GM23338 (cell line): Measurements from ENCODE around the gene STRN. TPM values are rescaled to one million over a fixed set of nuclear protein-coding genes. Genes with fewer than 3 reads are reported as not detected.
A peak's percentile ranks its signal among the peaks of the same experiment; 100 is the strongest.

Experiments
- ATAC-seq: fragments of 200-7000 bp; cut with Tn5 transposase; 3 replicates; pipeline ENCODE4 v1.9.1; 2020
- DNase-seq: peaks from one replicate; pipeline ENCODE4 v3.0.0-alpha.2; 2015; ENCODE audit warnings: low spot score
- H2AFZ ChIP-seq: fragments of 200-600 bp; sonication (generic); 2 replicates; pipeline ENCODE4 v1.8.0; 2016; ENCODE audit warnings: antibody characterized with exemption, mild to moderate bottlenecking, moderate library complexity
- H3F3A ChIP-seq: fragments of 200-600 bp; sonication (generic); replicated peaks from 2 replicates; pipeline ENCODE4 v1.8.0; 2017; ENCODE audit warnings: antibody characterized with exemption, mixed run types, low read depth
- H3K27ac ChIP-seq: fragments of 200-600 bp; sonication (generic); 2 replicates; pipeline ENCODE4 v1.6.1; 2016; ENCODE audit warnings: low read depth
- H3K27me3 ChIP-seq: fragments of 200-600 bp; sonication (generic); 2 replicates; pipeline ENCODE4 v1.8.0; 2016; ENCODE audit warnings: mild to moderate bottlenecking, mixed run types, moderate library complexity; ENCODE audit not compliant: insufficient read depth
- H3K36me3 ChIP-seq: fragments of 200-600 bp; sonication (generic); 2 replicates; pipeline ENCODE4 v1.8.0; 2016; ENCODE audit warnings: mild to moderate bottlenecking; ENCODE audit not compliant: insufficient read depth
- H3K4me1 ChIP-seq: fragments of 200-600 bp; sonication (generic); 2 replicates; pipeline ENCODE4 v1.8.0; 2016; ENCODE audit warnings: mild to moderate bottlenecking, moderate library complexity; ENCODE audit not compliant: insufficient read depth
- H3K4me2 ChIP-seq: fragments of 200-600 bp; sonication (generic); 2 replicates; pipeline ENCODE4 v1.7.1; 2017; ENCODE audit warnings: mixed run types
- H3K4me3 ChIP-seq: fragments of 200-600 bp; sonication (generic); 2 replicates; pipeline ENCODE4 v1.6.1; 2016; ENCODE audit warnings: mixed run types
- H3K79me2 ChIP-seq: fragments of 200-600 bp; sonication (generic); replicated peaks from 2 replicates; pipeline ENCODE4 v1.8.0; 2017; ENCODE audit warnings: mild to moderate bottlenecking; ENCODE audit not compliant: insufficient read depth
- H3K9me2 ChIP-seq: fragments of 200-600 bp; sonication (generic); 2 replicates; pipeline ENCODE4 v1.8.0; 2017; ENCODE audit not compliant: insufficient read depth
- H4K20me1 ChIP-seq: fragments of 200-600 bp; sonication (generic); replicated peaks from 2 replicates; pipeline ENCODE4 v1.8.0; 2017; ENCODE audit warnings: mild to moderate bottlenecking; ENCODE audit not compliant: insufficient read depth
- H3K27ac Mint-ChIP-seq: 2 replicates; pipeline ENCODE4 v1.8.0; 2020; ENCODE audit warnings: inconsistent platforms, mild to moderate bottlenecking, moderate library complexity, mixed read lengths
- H3K27me3 Mint-ChIP-seq: 3 replicates; pipeline ENCODE4 v1.8.0; 2022; ENCODE audit warnings: low read depth, mild to moderate bottlenecking, moderate library complexity, mixed read lengths, inconsistent platforms; ENCODE audit not compliant: insufficient read depth, poor library complexity
- H3K36me3 Mint-ChIP-seq: 3 replicates; pipeline ENCODE4 v1.8.0; 2021; ENCODE audit warnings: low read depth, mild to moderate bottlenecking, inconsistent platforms, moderate library complexity, mixed read lengths
- H3K4me1 Mint-ChIP-seq: 3 replicates; pipeline ENCODE4 v1.8.0; 2020; ENCODE audit warnings: mild to moderate bottlenecking, inconsistent platforms, mixed read lengths
- H3K4me3 Mint-ChIP-seq: 3 replicates; pipeline ENCODE4 v1.8.0; 2021; ENCODE audit warnings: moderate library complexity, mild to moderate bottlenecking, inconsistent platforms, mixed read lengths
- H3K9me3 Mint-ChIP-seq: 3 replicates; pipeline ENCODE4 v1.8.0; 2020; ENCODE audit warnings: moderate library complexity, mild to moderate bottlenecking, inconsistent platforms, mixed read lengths
- CREB1 ChIP-seq: fragments of 250-450 bp; sonication (Bioruptor Pico); IDR thresholded peaks from 2 replicates; pipeline ENCODE4 v1.5.0; 2020; ENCODE audit warnings: low read depth, mild to moderate bottlenecking, moderate library complexity
- EZH2 ChIP-seq: fragments of 200-600 bp; sonication (generic); IDR thresholded peaks from one replicate; pipeline ENCODE4 v1.8.0; 2017; ENCODE audit warnings: antibody characterized with exemption, mild to moderate bottlenecking, low read depth; ENCODE audit not compliant: unreplicated experiment
- ZNF114 ChIP-seq: fragments of 250-450 bp; sonication (Bioruptor Pico); IDR thresholded peaks from 2 replicates; pipeline ENCODE4 v1.5.0; 2020; ENCODE audit warnings: mild to moderate bottlenecking, moderate library complexity
- polyA plus RNA-seq: library from polyadenylated mRNA; unstranded; fragments of >200 nt; fragmentation: Nextera tagmentation; extraction: Ambion mirVana; gene quantifications from 2 replicates; pipeline ENCODE4 v1.2.1, GENCODE V29; 2016
- small RNA-seq: library from RNA; depleted of rRNA; stranded (forward); fragments of <200 nt; gene quantifications from one replicate; pipeline ENCODE3, GENCODE V24; 2014; ENCODE audit warnings: low replicate concordance
- total RNA-seq: library from RNA; depleted of rRNA; stranded (reverse); fragments of >200 nt; shearing (Covaris generic); gene quantifications from 2 replicates; pipeline ENCODE4 v1.2.3, GENCODE V29; 2014; rRNA removed

Gene STRN
- total and polyA plus RNA-seq, 2 experiments from 2014 or later = 16.1 to 34.5 TPM

DNA sequence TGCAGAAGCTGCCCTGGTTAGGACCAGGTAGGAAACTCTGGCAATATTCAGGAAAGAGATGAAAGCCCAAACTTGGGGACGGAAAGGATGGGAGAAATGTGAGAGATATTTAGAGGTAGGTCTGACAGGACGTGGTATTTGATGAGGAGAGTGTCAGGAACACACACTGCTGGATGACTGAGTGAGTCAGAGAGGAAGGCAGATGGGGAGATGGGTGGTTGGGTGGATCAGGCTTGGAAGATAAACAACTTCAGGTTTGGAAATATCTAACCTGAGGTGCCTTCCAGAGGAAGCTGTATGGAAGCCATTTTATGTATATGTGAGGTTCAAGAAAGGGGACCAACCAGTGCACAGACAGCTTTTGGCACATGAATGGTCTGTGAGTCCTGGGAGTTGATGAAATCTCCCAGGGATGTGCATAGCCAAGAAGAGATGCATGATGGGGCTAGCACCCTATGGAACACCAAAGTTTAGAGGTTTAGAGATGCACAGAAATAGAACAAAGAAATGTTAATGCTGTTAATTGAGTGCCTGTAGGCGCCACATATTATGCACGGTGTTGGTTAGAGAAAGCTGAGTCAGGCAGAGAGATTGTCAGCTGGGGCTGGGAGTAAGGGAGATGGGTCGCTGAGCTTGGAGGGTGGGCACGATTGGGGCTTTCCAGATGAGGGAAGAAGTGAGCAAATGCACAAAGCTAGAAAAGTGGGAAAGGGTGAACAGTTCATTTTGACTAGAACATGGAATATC is 168.8 kb downstream of the STRN start:
- Histone ChIP-seq H3K27ac (no peak overlapping the region), H3K4me1 (peaks cover 11% of the 10 kb centered on the region; the same call in 1 of the 2 replicates), H4K20me1 (no peaks in the 10 kb centered on the region), H3K27me3 (no peaks in the 10 kb centered on the region), H3K9me2 (no peaks in the 10 kb centered on the region), H3K79me2 (no peaks in the 10 kb centered on the region), H3K4me3 (no peak overlapping the region), H3F3A (no peaks in the 10 kb centered on the region), H3K4me2 (no peak overlapping the region), H2AFZ (peak overlapping the region; percentile 70), H3K36me3 (no peaks in the 10 kb centered on the region)
- peaks cover 11% of the 10 kb centered on the region for H3K4me1 Mint-ChIP-seq
- no peaks in the 10 kb centered on the region for H3K9me3 Mint-ChIP-seq
- peaks cover 5% of the 10 kb centered on the region for H3K27me3 Mint-ChIP-seq
- ATAC-seq (no peak; the same call in 2 of the 3 replicates), DNase-seq (no peak)
- TF ChIP-seq EZH2 (no peak), CREB1 (CRISPR knock-in tag) (no peak), ZNF114 (CRISPR knock-in tag) (no peak)
- no peak overlapping the region for H3K4me3 Mint-ChIP-seq
- no peaks in the 10 kb centered on the region for H3K36me3 Mint-ChIP-seq
- H3K27ac Mint-ChIP-seq = no peak overlapping the region

Small RNA genes within 50 kb of the gene (small RNA-seq; reads per million reads assigned to genes)
- not detected for gene RNU6-577P

Other genes starting within 250 kb of the STRN start
- 13.7 and 18.8 TPM in 2 replicates for gene HEATR5B, start 117.8 kb upstream of the STRN start, total RNA-seq
- 2.7 and 4.0 TPM in 2 replicates for gene HEATR5B, start 117.8 kb upstream of the STRN start, polyA plus RNA-seq
- gene GPATCH11, start 118.0 kb upstream of the STRN start, total RNA-seq = 2.8 and 3.5 TPM in 2 replicates
- gene GPATCH11, start 118.0 kb upstream of the STRN start, polyA plus RNA-seq = 4.3 and 8.0 TPM in 2 replicates
- gene EIF2AK2, start 190.4 kb upstream of the STRN start, total RNA-seq = 35.5 and 37.6 TPM in 2 replicates
- gene EIF2AK2, start 190.4 kb upstream of the STRN start, polyA plus RNA-seq = 23.9 and 33.8 TPM in 2 replicates
- gene SULT6B1, start 222.1 kb upstream of the STRN start, total RNA-seq = not detected in 2 replicates
- not detected in 2 replicates for gene SULT6B1, start 222.1 kb upstream of the STRN start, polyA plus RNA-seq
- 78.4 and 83.6 TPM in 2 replicates for gene CEBPZOS, start 230.0 kb upstream of the STRN start, total RNA-seq
- gene CEBPZOS, start 230.0 kb upstream of the STRN start, polyA plus RNA-seq = 176 and 191 TPM in 2 replicates